ENCODE measurements around the gene SERPINB6. TPM values are rescaled to one million over a fixed set of nuclear protein-coding genes. Genes with fewer than 3 reads are reported as not detected.

The SERPINB6 gene
- total and polyA plus RNA-seq, 9 of the 15 experiments (the other 6 are each of a cell fraction or from before 2014, with no cell fraction given), result 86.6 to 211 (median 143) TPM

DNA sequence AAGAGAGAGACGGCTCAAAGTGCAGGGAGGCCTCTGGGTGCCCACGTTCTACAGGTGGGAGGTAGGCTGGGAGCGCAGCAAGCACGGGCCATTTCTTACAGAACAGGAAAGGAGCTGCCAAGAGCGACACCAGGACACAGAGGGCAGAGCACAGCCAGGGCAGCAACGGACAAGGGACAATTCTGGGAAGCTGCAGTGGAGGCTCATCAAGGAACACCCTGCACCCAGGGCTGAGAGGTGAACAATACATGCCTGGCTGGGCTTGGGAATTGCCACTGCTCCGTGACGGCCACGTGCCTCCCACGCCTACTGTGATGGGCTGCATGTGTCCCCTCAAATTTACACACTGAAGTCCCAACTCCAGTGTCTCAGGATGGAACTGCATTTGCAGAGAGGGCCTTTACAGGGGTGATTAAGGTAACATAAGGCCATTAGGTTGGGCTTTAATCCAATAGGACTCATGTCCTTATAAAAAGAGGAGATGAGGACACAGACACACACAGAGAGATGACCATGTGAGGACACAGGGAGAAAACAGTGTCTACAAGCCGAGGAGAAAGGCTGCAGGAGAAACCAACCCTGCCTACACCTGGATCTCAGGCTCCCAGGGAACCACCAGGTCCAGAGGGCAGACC is 13.6 kb downstream of the SERPINB6 start:
- H3K4me3 ChIP-seq, result no peak overlapping the region
- no peaks in the 10 kb centered on the region for H3K9me3 ChIP-seq (replicated peaks; ENCODE audit: control insufficient read depth, insufficient read depth, low read depth, low read length)
- intact Hi-C loops (cut with micrococcal nuclease) (no loop called here), in situ Hi-C loops (cut with MboI) (no loop called here)
- H3K9me1 ChIP-seq (ENCODE audit: control insufficient read depth, insufficient read depth, low read length), result peaks cover 3% of the 10 kb centered on the region
- WGBS (ENCODE audit: insufficient coverage, low coverage, missing lambda C conversion rate), result 76% methylated on average over 11 of the region's 11 CpGs
- DNase-seq (ENCODE audit: extremely low read depth in 1 of 4, low spot score in 3 of 4) (no peak), FAIRE-seq (no peak), ATAC-seq (no peak)
- no peak overlapping the region for H3K27ac ChIP-seq (ENCODE audit: extremely low read depth, low read depth, low read length)
- peak overlapping the region in 1 of 2 experiments; percentile 80; a peak in 2 of 4 replicates for H3K9ac ChIP-seq (ENCODE audit: insufficient read depth in 1 of 2, low read depth in 2 of 2, low read length in 2 of 2)
- no peaks in the 10 kb centered on the region for H3K27me3 ChIP-seq (ENCODE audit: control insufficient read depth in 2 of 2, insufficient read depth in 2 of 2, low read length in 2 of 2)
- H3K4me1 ChIP-seq (replicated peaks in 1 of 2; ENCODE audit: control insufficient read depth in 2 of 2, insufficient read depth in 2 of 2, low read length in 2 of 2), result peaks cover 20 to 22% of the 10 kb centered on the region in 2 experiments; a peak in 4 of 5 replicates
- peaks cover 60% of the 10 kb centered on the region for H3K36me3 ChIP-seq (ENCODE audit: control insufficient read depth, insufficient read depth, low read length)
- peaks cover 39% of the 10 kb centered on the region for H3K79me2 ChIP-seq (ENCODE audit: control insufficient read depth, insufficient read depth, low read length)
- H2AFZ ChIP-seq (ENCODE audit: low read depth, low read length), result no peak overlapping the region
- H4K20me1 ChIP-seq (replicated peaks; ENCODE audit: control insufficient read depth, insufficient read depth, low read length), result no peaks in the 10 kb centered on the region
- no TSS peak for BruUV-seq (replicated peaks)
- ChIA-PET CTCF (ENCODE audit: low intra/inter-chr PET ratio) (no interaction called here), POLR2A (interaction anchor here (0.5 to 2.5 kb wide), 5 partner anchors 9 to 630 kb away, joined by 3 to 12 read pairs (median 3); no protein-coding TSS in a partner anchor)
- no peak overlapping the region for H3K4me2 ChIP-seq (ENCODE audit: insufficient read depth, low read length)
- TF ChIP-seq, protein P1, sequence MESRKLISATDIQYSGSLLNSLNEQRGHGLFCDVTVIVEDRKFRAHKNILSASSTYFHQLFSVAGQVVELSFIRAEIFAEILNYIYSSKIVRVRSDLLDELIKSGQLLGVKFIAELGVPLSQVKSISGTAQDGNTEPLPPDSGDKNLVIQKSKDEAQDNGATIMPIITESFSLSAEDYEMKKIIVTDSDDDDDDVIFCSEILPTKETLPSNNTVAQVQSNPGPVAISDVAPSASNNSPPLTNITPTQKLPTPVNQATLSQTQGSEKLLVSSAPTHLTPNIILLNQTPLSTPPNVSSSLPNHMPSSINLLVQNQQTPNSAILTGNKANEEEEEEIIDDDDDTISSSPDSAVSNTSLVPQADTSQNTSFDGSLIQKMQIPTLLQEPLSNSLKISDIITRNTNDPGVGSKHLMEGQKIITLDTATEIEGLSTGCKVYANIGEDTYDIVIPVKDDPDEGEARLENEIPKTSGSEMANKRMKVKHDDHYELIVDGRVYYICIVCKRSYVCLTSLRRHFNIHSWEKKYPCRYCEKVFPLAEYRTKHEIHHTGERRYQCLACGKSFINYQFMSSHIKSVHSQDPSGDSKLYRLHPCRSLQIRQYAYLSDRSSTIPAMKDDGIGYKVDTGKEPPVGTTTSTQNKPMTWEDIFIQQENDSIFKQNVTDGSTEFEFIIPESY (CRISPR knock-in tag; IDR thresholded peaks at IDR 0.05), result no peak
- TF ChIP-seq ZNF785 (CRISPR knock-in tag; IDR thresholded peaks at IDR 0.05) (no peak), HMG20A (CRISPR knock-in tag; conservative IDR thresholded peaks at IDR 0.05) (no peak), NFRKB (IDR thresholded peaks at IDR 0.05; ENCODE audit: low read depth) (no peak), HMGN3 (IDR thresholded peaks at IDR 0.05; ENCODE audit: borderline replicate concordance, extremely low read depth, insufficient read length, low read depth, low read length) (no peak), ZNF75A (CRISPR knock-in tag; IDR thresholded peaks at IDR 0.05) (no peak), RBM14 (IDR thresholded peaks at IDR 0.05; ENCODE audit: borderline replicate concordance, insufficient read depth, low read depth, low read length) (no peak), MCM3 (IDR thresholded peaks at IDR 0.05) (no peak), SIN3B (IDR thresholded peaks at IDR 0.05; ENCODE audit: low read depth) (no peak), GATA2 (CRISPR knock-in tag; IDR thresholded peaks at IDR 0.05) (no peak), CREB1 (IDR thresholded peaks at IDR 0.05) (no peak), CREB1 (CRISPR knock-in tag; IDR thresholded peaks at IDR 0.05) (no peak), TGIF2 (CRISPR knock-in tag; IDR thresholded peaks at IDR 0.05) (no peak), FIP1L1 (IDR thresholded peaks at IDR 0.05; ENCODE audit: low read depth, low read length, poor library complexity, severe bottlenecking) (no peak), ETS2 (tag; IDR thresholded peaks at IDR 0.05; ENCODE audit: borderline replicate concordance, poor library complexity, severe bottlenecking) (no peak)
- TF ChIP-seq, protein P2, sequence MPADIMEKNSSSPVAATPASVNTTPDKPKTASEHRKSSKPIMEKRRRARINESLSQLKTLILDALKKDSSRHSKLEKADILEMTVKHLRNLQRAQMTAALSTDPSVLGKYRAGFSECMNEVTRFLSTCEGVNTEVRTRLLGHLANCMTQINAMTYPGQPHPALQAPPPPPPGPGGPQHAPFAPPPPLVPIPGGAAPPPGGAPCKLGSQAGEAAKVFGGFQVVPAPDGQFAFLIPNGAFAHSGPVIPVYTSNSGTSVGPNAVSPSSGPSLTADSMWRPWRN (IDR thresholded peaks at IDR 0.05; ENCODE audit: low read depth), result no peak
- TF ChIP-seq, protein P3, sequence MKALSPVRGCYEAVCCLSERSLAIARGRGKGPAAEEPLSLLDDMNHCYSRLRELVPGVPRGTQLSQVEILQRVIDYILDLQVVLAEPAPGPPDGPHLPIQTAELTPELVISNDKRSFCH (CRISPR knock-in tag; IDR thresholded peaks at IDR 0.05), result no peak
- TF ChIP-seq, protein P3 (tag; IDR thresholded peaks at IDR 0.05), result no peak

Measured in K562 (cell line).